Muscle of leg (tissue), 11 donors: Measurements from ENCODE around the gene PLTP. TPM values are rescaled to one million over a fixed set of nuclear protein-coding genes. Genes with fewer than 3 reads are reported as not detected.
"Not testable (repeated sequence)": the region's sequence is repeated elsewhere in the genome, so short reads cannot be mapped to it uniquely, and the experiment has no call there.

ENCODE experiments used
- DNase-seq: peaks from one replicate; pipeline ENCODE4 v3.0.0; 2013
- H3K27ac ChIP-seq: one replicate; pipeline ENCODE4 v1.5.1; 2013; ENCODE audit warnings: mild to moderate bottlenecking, low read length, control low read depth
- H3K27me3 ChIP-seq: one replicate; pipeline ENCODE4 v1.6.1; 2013; ENCODE audit warnings: low read length; ENCODE audit not compliant: control insufficient read depth, insufficient read depth
- H3K36me3 ChIP-seq: one replicate; pipeline ENCODE4 v1.6.1; 2013; ENCODE audit warnings: low read length; ENCODE audit not compliant: control insufficient read depth, insufficient read depth
- H3K4me1 ChIP-seq: one replicate; pipeline ENCODE4 v1.6.1; 2013; ENCODE audit warnings: low read length; ENCODE audit not compliant: control insufficient read depth, insufficient read depth
- H3K4me3 ChIP-seq: one replicate; pipeline ENCODE4 v1.5.1; 2013; ENCODE audit warnings: low read length, control low read depth
- H3K9me3 ChIP-seq: replicated peaks from 2 replicates; pipeline ENCODE4 v1.6.1; 2013; ENCODE audit warnings: low read depth, low read length; ENCODE audit not compliant: control insufficient read depth
- WGBS: methylation state at CpG from one replicate; pipeline ENCODE4 v1.1.5; 2013; ENCODE audit warnings: missing lambda C conversion rate; ENCODE audit not compliant: insufficient coverage; 5-methylcytosine and 5-hydroxymethylcytosine counted together
- polyA plus RNA-seq, 8 donors: library from polyadenylated mRNA; unstranded; fragments of 120-200 nt; gene quantifications; one replicate each; pipeline versions ENCODE4 v1.2.1 to v1.2.3, GENCODE V29; 2013; ENCODE audit warnings: inconsistent platforms in 1 of 8, low replicate concordance in 1 of 8; ENCODE audit not compliant: insufficient read length in 8 of 8, insufficient read depth in 1 of 8
- total RNA-seq: library from RNA; stranded (reverse); fragments of 120-200 nt; gene quantifications from one replicate; pipeline ENCODE4 v1.2.4, GENCODE V29; 2013

Gene PLTP
- total and polyA plus RNA-seq, 9 donors = 13.0 to 39.4 (median 23.9) TPM

- H3K27me3 ChIP-seq = no peaks in the 10 kb centered on the region
- peak overlapping the region; percentile 99 for H3K4me3 ChIP-seq
- H3K27ac ChIP-seq = peak overlapping the region; percentile 100
- H3K4me1 ChIP-seq = peaks cover 18% of the 10 kb centered on the region
- peaks cover 25% of the 10 kb centered on the region for H3K36me3 ChIP-seq
- DNase-seq = peak; percentile 93
- H3K9me3 ChIP-seq = no peaks in the 10 kb centered on the region
- 0% methylated on average over 19 of the region's 34 CpGs for WGBS
Observed at GRCh38 chr20:45934046-45934585, 22.2 kb upstream of the PLTP start.

- peak; percentile 87 for DNase-seq
- peaks cover 18% of the 10 kb centered on the region for H3K36me3 ChIP-seq
- 16% methylated on average over 9 of the region's 22 CpGs for WGBS
- H3K4me3 ChIP-seq = peak overlapping the region; percentile 99
- H3K9me3 ChIP-seq = no peaks in the 10 kb centered on the region
- peak overlapping the region; percentile 100 for H3K27ac ChIP-seq
- H3K4me1 ChIP-seq = peaks cover 18% of the 10 kb centered on the region
- H3K27me3 ChIP-seq = no peaks in the 10 kb centered on the region
Observed at GRCh38 chr20:45933266-45934045, 21.5 kb upstream of the PLTP start.

DNA sequence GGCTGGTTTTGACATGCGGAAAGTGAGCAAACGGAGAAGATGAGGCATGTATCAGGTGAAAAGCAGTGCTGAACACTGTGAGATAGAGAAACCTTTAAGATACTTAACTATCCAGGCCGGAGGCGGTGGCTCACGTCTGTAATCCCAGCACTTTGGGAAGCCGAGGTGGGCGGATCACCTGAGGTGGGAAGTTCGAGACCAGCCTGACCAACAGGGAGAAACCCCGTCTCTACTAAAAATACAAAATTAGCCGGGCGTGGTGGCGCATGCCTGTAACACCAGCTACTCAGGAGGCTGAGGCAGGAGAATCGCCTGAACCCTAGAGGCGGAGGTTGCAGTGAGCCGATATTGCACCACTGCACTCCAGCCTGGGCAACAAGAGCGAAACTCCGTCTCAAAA lies 19.7 kb upstream of the PLTP start:
- H3K27ac ChIP-seq, H3K9me3 ChIP-seq, H3K4me3 ChIP-seq, H3K36me3 ChIP-seq, DNase-seq, H3K27me3 ChIP-seq: not testable (repeated sequence)
- H3K4me1 ChIP-seq = peaks cover 18% of the 10 kb centered on the region
- 95% methylated on average over 11 of the region's 17 CpGs for WGBS

- DNase-seq = no peak
- no peak overlapping the region for H3K4me3 ChIP-seq
- H3K9me3 ChIP-seq = no peaks in the 10 kb centered on the region
- no peaks in the 10 kb centered on the region for H3K36me3 ChIP-seq
- no peak overlapping the region for H3K27ac ChIP-seq
- H3K27me3 ChIP-seq = no peaks in the 10 kb centered on the region
- 89% methylated on average over 12 of the region's 14 CpGs for WGBS
- H3K4me1 ChIP-seq = peaks cover 21% of the 10 kb centered on the region
Observed at GRCh38 chr20:45927071-45927878, 15.3 kb upstream of the PLTP start.

- no peaks in the 10 kb centered on the region for H3K9me3 ChIP-seq
- H3K36me3 ChIP-seq = no peaks in the 10 kb centered on the region
- no peak for DNase-seq
- no peak overlapping the region for H3K27ac ChIP-seq
- no peaks in the 10 kb centered on the region for H3K27me3 ChIP-seq
- WGBS = 86% methylated on average over 1 of the region's 2 CpGs
- H3K4me3 ChIP-seq = no peak overlapping the region
- H3K4me1 ChIP-seq = peaks cover 21% of the 10 kb centered on the region
Observed at GRCh38 chr20:45926731-45927070, 14.7 kb upstream of the PLTP start.

DNA sequence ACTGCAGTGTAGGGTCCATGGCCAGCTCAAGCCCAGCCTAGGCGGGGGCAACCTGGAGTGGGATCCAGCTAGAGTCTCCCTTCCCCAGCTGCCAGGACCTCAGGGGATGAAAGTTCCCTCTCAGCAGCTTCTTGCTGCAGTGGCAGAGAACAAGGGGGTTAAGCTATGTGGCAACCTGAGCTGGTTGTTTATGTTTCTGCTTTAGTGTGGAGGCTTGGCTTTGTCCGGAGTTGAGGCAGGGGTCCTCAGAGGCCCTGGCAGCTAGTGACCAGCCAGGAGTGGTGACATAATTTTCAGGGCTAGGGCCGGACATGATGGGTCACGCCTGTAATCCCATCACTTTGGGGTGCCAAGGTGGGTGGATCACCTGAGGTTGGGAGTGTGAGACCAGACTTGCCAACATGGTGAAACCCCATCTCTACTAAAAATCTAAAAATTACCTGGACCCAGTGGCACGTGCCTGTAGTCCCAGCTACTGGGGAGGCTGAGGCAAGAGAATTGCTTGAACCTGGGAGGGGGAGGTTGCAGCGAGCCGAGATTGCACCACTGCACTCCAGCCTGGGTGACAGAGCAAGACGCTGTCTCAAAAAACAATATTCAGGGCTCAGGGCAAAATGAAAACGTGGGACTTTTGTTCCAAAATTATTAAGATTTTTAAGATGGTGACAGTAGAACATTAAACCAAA lies 14.0 kb upstream of the PLTP start:
- H3K27ac ChIP-seq = no peak overlapping the region
- H3K36me3 ChIP-seq = no peaks in the 10 kb centered on the region
- DNase-seq = no peak
- H3K4me1 ChIP-seq = peaks cover 21% of the 10 kb centered on the region
- H3K9me3 ChIP-seq = no peaks in the 10 kb centered on the region
- 59% methylated on average over 4 of the region's 9 CpGs for WGBS
- H3K4me3 ChIP-seq = no peak overlapping the region
- no peaks in the 10 kb centered on the region for H3K27me3 ChIP-seq

- Histone ChIP-seq H3K27me3 (no peaks in the 10 kb centered on the region), H3K4me3 (no peak overlapping the region), H3K27ac (peak overlapping the region; percentile 63), H3K9me3 (no peaks in the 10 kb centered on the region), H3K4me1 (peaks cover 32% of the 10 kb centered on the region), H3K36me3 (no peaks in the 10 kb centered on the region)
- peak; percentile 88 for DNase-seq
- 71% methylated on average over 13 of the region's 21 CpGs for WGBS
Observed at GRCh38 chr20:45924391-45925261, 12.7 kb upstream of the PLTP start.

DNA sequence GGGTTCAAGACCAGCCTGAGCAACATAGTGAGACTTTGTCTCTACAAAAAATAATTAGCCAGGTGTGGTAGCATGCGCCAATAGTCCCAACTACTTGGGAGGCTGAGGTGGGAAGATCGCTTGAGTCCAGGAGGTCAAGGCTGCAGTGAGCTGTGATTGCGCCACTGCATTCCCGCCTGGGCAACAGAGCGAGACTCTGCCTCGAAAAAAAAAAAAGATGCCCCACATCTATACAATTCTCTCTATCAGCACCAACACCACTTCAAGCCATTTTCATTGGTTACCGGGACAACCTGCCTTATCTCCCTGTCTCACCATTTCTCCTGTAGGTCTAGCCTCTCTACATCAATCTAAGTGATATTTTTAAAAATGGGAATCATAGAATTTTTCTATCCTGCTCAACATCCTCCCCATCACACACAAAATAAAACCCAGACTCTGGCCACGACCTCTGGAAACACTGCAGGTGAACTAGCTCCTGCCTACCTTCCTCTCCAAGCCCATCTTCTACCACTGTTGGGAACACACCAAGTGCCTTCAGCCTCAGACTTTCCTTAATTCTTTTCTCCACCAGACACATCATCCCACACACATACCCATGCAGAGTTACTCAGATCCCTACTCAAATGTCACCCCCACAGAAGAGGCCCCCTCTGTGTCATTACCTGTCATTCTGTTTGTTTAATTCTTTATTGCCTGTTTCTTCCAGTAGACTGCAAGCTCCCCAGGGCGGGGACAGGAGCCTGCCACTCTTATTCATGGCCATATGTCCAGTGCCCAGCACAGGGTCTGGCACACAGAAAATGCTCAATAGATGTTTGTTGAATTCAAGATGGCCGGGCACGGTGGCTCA lies 9.6 kb upstream of the PLTP start:
- Histone ChIP-seq H3K27ac (no peak overlapping the region), H3K4me3 (no peak overlapping the region), H3K36me3 (no peaks in the 10 kb centered on the region), H3K4me1 (peaks cover 51% of the 10 kb centered on the region), H3K27me3 (no peaks in the 10 kb centered on the region), H3K9me3 (no peaks in the 10 kb centered on the region)
- no peak for DNase-seq
- WGBS = 88% methylated on average over 3 of the region's 11 CpGs
